T47D (cell line): Measurements from ENCODE around the gene COL4A5.
A peak's percentile ranks its signal among the peaks of the same experiment; 100 is the strongest.

Experiments
- DNase-seq, 2 experiments: peaks; one replicate each; pipeline versions ENCODE4 v3.0.0 to v3.0.0-alpha.2; 2011 to 2012; ENCODE audit warnings: low read depth in 1 of 2, low spot score in 1 of 2
- JUND ChIP-seq: IDR thresholded peaks from 2 replicates; pipeline ENCODE4 v1.6.1; 2012; ENCODE audit warnings: low read depth
- in situ Hi-C: cut with HindIII; loops from 2 replicates; pipeline ENCODE4 v1.10.0; 2016; ENCODE audit warnings: low sequenced_read_pairs, low pct_unique_long_range_greater_than_20kb

The COL4A5 gene

DNA sequence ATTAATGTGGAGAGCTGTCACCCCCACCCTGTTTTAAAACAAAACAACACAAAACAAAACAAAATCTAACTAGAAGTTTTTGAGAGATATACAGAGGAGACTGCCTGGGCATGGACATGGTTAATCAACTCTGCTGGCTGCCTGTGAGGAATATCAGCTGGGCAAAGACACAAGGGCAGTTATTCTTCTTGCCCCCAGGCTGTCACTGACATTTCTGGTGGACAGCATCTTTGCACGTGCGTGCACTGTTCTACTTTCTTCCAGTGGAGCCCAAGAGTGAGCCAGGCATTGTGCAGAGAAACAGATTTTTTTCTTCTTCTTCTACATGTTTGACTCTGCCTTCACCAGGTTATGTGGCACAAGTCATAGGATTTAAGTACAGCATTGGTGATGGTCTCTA is 282.9 kb downstream of the COL4A5 start:
- no peak for TF ChIP-seq JUND
- no peak for DNase-seq
- in situ Hi-C loops: no loop called here

DNA sequence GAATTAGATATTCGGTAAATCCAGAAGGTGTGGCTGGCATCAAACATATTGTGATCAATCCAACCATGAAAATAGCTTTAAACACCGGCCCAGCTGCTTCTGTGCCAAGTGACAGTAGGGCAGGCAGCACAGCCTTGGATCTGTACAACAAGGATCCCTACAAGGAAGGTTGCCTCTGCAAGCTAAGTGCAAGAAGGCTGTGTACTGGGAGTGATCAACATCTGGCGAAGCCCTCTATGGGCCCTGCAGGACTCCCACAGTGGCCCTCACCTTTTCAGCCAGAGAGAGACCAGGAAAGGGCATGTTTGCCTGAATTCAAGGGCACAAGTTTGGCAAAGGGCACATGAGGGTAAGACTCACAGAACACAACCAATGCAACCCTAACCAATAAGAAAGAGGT is 287.1 kb downstream of the COL4A5 start:
- TF ChIP-seq JUND: no peak
- in situ Hi-C loops: no loop called here
- no peak for DNase-seq

DNA sequence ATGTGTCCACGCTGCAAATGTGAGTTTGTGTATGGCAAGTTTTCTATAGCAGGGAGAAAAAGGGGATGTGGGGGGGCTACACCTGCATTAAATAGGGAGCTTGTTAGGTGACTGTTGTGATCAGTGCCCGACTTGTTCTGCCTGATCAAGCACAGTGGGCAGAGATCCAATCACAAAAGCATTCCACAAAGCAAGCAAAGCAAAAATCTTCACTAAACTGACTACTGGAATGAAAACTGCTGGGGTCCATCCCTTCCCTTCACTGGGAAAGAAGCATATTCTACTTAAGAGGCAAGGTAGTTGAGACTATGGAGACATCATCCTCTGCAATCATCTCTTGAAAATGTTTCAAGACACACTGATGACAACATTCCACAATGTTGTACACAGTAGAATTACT is 291.5 kb downstream of the COL4A5 start:
- no peak for TF ChIP-seq JUND
- DNase-seq: no peak
- in situ Hi-C loops: no loop called here

DNA sequence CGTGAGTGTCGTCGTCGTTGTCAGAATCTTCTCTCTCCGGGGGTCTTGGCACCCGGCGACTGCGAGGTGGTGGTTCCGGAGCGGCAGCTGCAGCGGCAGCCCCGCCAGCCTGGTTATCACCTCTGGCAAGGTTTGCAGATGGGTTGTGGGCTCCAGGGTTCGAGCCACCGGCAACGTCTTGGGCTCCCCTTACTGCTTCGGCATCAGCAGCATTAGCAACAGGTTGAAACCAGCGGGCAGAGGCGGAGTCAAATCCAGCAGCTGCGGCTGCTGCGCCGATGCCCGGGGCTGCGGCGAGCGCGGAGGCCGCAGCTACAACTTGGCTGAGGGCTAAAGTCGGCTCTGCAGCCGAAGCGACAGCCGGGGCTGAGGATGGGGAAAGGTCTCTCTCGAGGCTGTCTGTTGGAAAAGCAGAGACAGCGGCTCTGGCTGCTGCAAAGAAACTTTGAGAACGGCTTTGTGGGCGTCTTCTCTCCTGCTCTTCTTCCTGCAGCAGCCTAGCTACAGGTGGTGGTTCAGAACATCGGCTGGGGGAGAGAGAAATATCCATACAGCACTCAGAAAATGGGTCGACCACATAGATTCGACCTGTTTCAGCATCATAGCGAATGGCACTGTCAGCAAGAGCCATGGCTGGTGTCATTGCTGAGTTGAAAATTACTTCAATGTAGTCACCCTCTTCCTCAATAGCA is 293.1 kb downstream of the COL4A5 start:
- no peak for TF ChIP-seq JUND
- DNase-seq: no peak
- in situ Hi-C loops: no loop called here

DNA sequence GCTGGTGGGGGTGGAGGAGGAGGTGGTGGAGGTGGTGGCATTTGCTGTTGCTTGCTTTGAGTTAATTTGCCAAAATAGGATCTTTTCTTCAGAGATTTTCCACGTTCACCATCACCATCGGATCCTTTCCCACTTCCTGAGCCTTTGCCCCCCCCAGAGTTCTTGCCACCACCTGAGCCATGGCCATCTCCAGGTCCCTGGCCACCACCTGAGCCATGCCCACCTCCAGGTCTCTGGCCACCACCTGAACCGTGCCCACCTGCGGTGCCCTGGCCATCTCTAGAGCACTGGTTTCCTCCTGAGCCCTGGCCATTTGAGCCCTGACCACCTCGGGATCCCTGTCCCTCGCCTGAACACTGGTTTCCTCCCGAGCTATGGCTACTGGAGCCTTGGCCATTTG is 294.8 kb downstream of the COL4A5 start:
- DNase-seq: no peak
- TF ChIP-seq JUND: no peak
- in situ Hi-C loops: no loop called here

DNA sequence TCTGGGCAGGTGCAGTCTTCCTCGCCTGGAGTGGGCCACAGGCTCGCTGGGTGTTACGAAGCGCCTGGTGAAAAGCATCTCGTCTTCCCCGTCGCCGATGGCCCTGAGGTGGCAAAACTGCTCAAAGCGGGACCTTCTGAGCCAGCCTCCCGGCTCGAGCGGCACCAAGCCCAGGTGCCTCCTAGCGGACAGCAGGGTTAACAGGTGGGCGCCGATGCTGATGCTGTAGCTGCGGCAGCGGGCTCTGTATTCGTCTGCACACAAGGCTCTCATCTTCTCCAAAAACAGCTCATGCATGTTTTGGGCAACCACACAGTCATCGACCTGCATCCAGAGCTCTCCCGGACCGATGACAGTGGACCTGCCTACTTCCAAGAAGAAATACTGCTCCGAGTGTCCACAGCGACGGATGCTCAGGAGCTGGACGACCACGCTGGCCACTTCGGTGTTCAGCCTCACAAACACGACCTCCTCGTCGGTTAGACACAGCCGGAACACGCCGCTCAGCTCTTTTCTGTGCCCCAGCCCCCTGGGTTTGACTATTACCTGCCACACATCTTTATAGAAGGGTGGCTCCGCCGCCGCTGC is 295.5 kb downstream of the COL4A5 start:
- no peak for DNase-seq
- in situ Hi-C loops: no loop called here
- no peak for TF ChIP-seq JUND

DNA sequence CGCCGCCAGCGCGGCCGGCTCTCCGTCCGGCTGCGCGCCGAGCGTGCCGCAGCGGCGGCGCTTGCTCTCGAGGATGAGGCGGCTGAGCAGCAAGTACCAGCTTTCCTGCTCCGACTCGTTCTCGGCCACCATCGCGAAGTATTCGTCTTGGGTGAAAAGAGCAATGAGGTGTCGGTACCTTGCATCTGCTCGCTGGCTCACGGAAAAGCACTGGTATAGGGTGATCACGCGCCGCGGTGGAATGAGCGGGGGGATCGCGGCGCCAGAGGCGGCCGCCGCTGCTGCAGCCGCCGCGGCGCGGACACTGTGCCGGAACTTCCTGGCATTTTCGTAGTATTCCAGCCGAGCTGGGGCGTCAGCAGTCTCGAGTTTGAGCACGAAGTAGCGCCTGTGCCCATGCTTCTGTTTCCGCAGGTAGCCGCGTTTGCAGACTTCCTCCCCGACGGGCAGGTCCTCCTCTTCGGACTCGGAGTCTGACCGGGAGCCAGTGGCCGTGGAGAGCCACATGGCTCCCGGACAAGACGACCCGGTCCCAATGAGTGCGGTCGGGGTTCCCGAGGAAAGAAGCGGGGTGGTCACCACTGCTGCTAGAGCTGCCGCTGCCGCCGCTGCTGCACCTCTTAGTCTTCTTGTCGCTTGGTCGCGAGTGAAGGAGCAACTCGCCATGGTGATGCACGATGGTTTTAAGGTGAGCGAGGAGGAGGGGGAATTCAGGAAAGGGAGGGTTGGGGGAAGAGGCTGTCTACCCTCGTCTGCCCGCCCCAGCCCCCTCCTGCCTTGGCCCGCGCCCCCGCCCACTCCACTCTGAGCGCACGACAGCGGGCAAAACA is 296.3 kb downstream of the COL4A5 start:
- no peak for TF ChIP-seq JUND
- in situ Hi-C loops: no loop called here
- DNase-seq: no peak

DNA sequence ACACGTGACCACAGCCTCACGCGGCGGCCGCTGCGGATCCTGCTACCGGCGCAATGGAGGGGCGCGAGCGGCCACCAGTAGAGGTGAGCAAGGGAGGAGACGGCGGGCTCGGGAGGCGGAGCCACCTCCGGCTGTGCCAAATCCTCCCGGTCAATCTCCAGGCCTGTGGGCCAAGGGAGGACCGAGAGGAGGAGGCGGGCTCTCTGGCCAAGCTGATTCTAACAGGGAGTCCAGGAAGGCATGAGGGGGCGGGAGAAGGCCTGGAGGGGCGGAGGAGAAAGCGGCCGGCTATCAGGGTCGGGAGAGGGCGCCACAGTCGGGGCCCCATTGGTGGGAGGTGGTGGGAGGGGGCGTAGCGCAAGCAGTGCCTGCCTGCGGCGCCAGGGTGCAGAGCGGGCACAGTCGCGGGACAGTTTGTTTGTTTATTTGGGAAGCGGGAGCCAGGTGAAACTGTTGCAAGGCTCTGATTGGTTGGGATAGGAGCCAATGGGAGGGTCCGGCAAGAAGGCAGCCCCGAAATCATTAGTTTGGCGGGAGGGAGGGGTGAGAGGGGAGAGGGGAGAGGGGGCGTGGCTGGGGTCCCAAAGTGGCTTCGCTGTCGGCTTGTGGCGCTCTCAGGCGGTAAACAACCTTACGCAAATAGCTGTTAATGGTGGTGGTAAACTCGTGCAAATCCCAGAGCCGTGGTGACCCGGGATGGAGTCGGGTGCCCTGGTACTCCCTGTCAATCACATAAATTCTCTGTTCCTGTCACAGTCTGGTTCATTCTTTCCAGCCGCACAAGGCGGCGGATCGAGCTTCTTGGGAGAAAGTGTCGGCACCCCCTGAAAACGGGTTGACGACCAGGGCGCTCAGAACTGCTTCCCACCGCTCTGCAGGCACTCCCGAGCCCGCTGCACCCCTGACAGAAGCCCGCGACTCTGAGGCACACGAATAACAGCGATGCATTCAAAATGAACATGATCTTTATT is 297.2 kb downstream of the COL4A5 start, which contains the start of gene IRS4:
Gene IRS4, minus strand, starts transcription at position 55 of the 971 bp plus-strand sequence.
- in situ Hi-C loops: no loop called here
- peak in 1 of 2 experiments; percentile 3 for DNase-seq

DNA sequence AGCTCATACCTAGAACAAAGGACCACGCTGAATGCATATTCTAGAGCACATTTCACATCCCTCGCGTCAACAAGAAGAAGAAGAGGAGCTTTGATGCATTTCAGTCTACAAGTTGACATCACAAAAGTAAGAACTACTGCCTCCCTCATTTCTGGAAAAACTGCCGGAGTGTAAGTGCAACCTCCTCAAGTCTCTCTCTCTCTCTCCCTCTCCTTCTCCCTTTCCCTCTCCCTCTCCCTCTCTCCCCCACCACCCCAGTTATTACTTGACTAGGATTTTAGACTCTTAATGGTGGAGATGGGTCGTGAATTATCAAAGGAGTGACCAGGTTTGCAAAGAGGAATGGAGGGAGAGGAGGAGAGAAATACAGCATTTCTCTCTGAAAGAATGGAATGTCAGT is 298.1 kb downstream of the COL4A5 start:
- TF ChIP-seq JUND: no peak
- in situ Hi-C loops: no loop called here
- DNase-seq: no peak

More for the DNA sequence above, 297.2 kb downstream of the COL4A5 start, which contains the start of gene IRS4:
- TF ChIP-seq JUND: no peak

DNA sequence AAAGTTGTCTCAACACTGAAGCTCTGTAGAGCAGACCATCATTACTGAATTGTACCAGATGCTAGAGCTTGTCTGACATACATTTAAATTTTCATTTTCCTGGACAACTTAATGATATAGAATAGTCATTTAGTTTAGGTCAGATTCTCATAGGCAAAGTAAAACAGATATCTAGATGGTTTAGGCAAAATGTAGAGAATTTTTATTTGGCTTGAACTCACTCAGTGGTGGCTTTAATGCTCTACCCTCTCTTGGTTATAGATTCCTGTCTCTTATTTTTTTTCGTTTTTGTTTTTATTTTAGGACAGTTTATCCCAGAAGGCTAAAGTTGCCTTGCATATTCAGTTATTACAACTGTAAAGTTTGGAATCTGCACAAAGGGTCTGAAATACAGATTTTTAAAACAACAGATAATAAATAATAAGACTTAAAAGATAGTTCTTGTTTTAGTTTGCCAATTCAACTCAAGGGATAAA is 300.7 kb downstream of the COL4A5 start:
- in situ Hi-C loops: no loop called here
- no peak for TF ChIP-seq JUND
- DNase-seq: no peak
